CD14-positive monocyte (primary cell): ENCODE data around the gene ANKRD55. TPM values are rescaled to one million over a fixed set of nuclear protein-coding genes. Genes with fewer than 3 reads are reported as not detected.

Source experiments
- DNase-seq, 3 donors: peaks; one replicate each; pipeline ENCODE4 v3.0.0-alpha.2; 2011 to 2022
- H2AFZ ChIP-seq: 2 replicates; pipeline ENCODE4 v1.6.0; 2012; ENCODE audit warnings: mild to moderate bottlenecking, low read depth, low read length, inconsistent platforms; ENCODE audit not compliant: insufficient read depth, poor library complexity, severe bottlenecking
- H3K27ac ChIP-seq, 2 donors: 1 replicate in 1 of 2; 2 replicates in 1 of 2; pipeline ENCODE4 v1.5.1; 2012 to 2013; ENCODE audit warnings: low read length in 2 of 2, control low read depth in 1 of 2, inconsistent platforms in 1 of 2, low read depth in 1 of 2, mild to moderate bottlenecking in 1 of 2
- H3K27me3 ChIP-seq, 2 donors: one replicate each; pipeline versions ENCODE4 v1.6.0 to v1.6.1; 2011 to 2013; ENCODE audit warnings: low read length in 2 of 2; ENCODE audit not compliant: control insufficient read depth in 2 of 2, insufficient read depth in 2 of 2
- H3K36me3 ChIP-seq, 2 donors: replicated peaks in 1 of 2; 1 replicate in 1 of 2; 2 replicates in 1 of 2; pipeline versions ENCODE4 v1.5.1 to v1.6.1; 2012 to 2013; ENCODE audit warnings: low read length in 2 of 2, control low read depth in 1 of 2, inconsistent platforms in 1 of 2, mild to moderate bottlenecking in 1 of 2; ENCODE audit not compliant: insufficient read depth in 2 of 2, control insufficient read depth in 1 of 2
- H3K4me1 ChIP-seq, 2 donors: 1 replicate in 1 of 2; 2 replicates in 1 of 2; pipeline versions ENCODE4 v1.5.1 to v1.6.1; 2012 to 2013; ENCODE audit warnings: low read length in 2 of 2, control low read depth in 1 of 2, inconsistent platforms in 1 of 2, mild to moderate bottlenecking in 1 of 2, moderate library complexity in 1 of 2; ENCODE audit not compliant: insufficient read depth in 2 of 2, control insufficient read depth in 1 of 2
- H3K4me2 ChIP-seq: replicated peaks from 2 replicates; pipeline ENCODE3; 2012; ENCODE audit warnings: low read length, moderate library complexity, mild to moderate bottlenecking; ENCODE audit not compliant: poor library complexity, severe bottlenecking; ENCODE audit errors: extremely low read depth
- H3K4me3 ChIP-seq, 3 experiments: fragments of 200-600 bp in 1 of 3; sonication (generic) in 1 of 3; replicated peaks in 1 of 3; 1 replicate in 2 of 3; 2 replicates in 1 of 3; pipeline ENCODE4 v1.5.1; 2011 to 2013; ENCODE audit warnings: low read length in 3 of 3, mild to moderate bottlenecking in 3 of 3, control low read depth in 2 of 3, low read depth in 2 of 3, inconsistent platforms in 1 of 3, moderate library complexity in 1 of 3
- H3K79me2 ChIP-seq: 2 replicates; pipeline ENCODE4 v1.6.0; 2012; ENCODE audit warnings: mild to moderate bottlenecking, control low read depth, inconsistent platforms, low read length, moderate library complexity; ENCODE audit not compliant: insufficient read depth
- H3K9ac ChIP-seq: 2 replicates; pipeline ENCODE4 v1.6.0; 2017; ENCODE audit warnings: low read length, mild to moderate bottlenecking; ENCODE audit not compliant: insufficient read depth, poor library complexity, severe bottlenecking
- H3K9me3 ChIP-seq, 2 donors: replicated peaks in 1 of 2; 1 replicate in 1 of 2; 2 replicates in 1 of 2; pipeline versions ENCODE4 v1.5.1 to v1.6.1; 2012 to 2013; ENCODE audit warnings: low read length in 2 of 2, control low read depth in 1 of 2; ENCODE audit not compliant: control insufficient read depth in 1 of 2, insufficient read depth in 1 of 2
- H4K20me1 ChIP-seq: 2 replicates; pipeline ENCODE4 v1.6.0; 2012; ENCODE audit warnings: mild to moderate bottlenecking, low read length, control low read depth, moderate library complexity; ENCODE audit not compliant: insufficient read depth
- H3K27ac Mint-ChIP-seq, 7 donors: one replicate each; pipeline ENCODE4 v1.8.0; 2020; ENCODE audit warnings: mild to moderate bottlenecking in 7 of 7, mixed read lengths in 7 of 7, moderate library complexity in 6 of 7, inconsistent platforms in 2 of 7
- H3K27me3 Mint-ChIP-seq, 3 donors: one replicate each; pipeline ENCODE4 v1.8.0; 2021 to 2022; ENCODE audit warnings: low read depth in 3 of 3, mild to moderate bottlenecking in 3 of 3, mixed read lengths in 3 of 3, moderate library complexity in 3 of 3, inconsistent platforms in 1 of 3
- H3K36me3 Mint-ChIP-seq, 2 donors: one replicate each; pipeline ENCODE4 v1.8.0; 2020; ENCODE audit warnings: mixed read lengths in 2 of 2, inconsistent platforms in 1 of 2, mild to moderate bottlenecking in 1 of 2
- H3K4me1 Mint-ChIP-seq: one replicate; pipeline ENCODE4 v1.8.0; 2020; ENCODE audit warnings: mild to moderate bottlenecking, mixed read lengths
- H3K4me3 Mint-ChIP-seq, 2 donors: one replicate each; pipeline ENCODE4 v1.8.0; 2020; ENCODE audit warnings: mild to moderate bottlenecking in 2 of 2, mixed read lengths in 2 of 2, moderate library complexity in 1 of 2
- H3K9me3 Mint-ChIP-seq, 7 donors: one replicate each; pipeline ENCODE4 v1.8.0; 2020 to 2022; ENCODE audit warnings: mixed read lengths in 7 of 7, mild to moderate bottlenecking in 6 of 7, moderate library complexity in 6 of 7, inconsistent platforms in 2 of 7
- WGBS: methylation state at CpG from one replicate; pipeline ENCODE4 v1.1.5; 2013; ENCODE audit warnings: missing lambda C conversion rate; ENCODE audit not compliant: insufficient coverage; 5-methylcytosine and 5-hydroxymethylcytosine counted together
- intact Hi-C, 2 donors: fragments of 100-400 bp; cut with micrococcal nuclease; formaldehyde crosslinking; loops; one replicate each; pipeline versions ENCODE4 v1.15.0 to v1.15.1; 2023
- polyA plus RNA-seq, 3 donors: library from polyadenylated mRNA; depleted of rRNA in 1 of 3; unstranded in 2 of 3; stranded (reverse) in 1 of 3; fragments of 300-500 nt in 2 of 3; fragments of >200 nt in 1 of 3; fragmentation: Illumina TruSeq in 2 of 3; gene quantifications; 1 replicate in 2 of 3; 2 replicates in 1 of 3; pipeline ENCODE4 v1.2.3, GENCODE V29; 2012 to 2021
- TF ChIP-seq, protein P1 (sequence below): fragments of 200-600 bp; IDR thresholded peaks from one replicate; pipeline ENCODE4 v1.8.0; 2022; ENCODE audit warnings: antibody characterized with exemption, mild to moderate bottlenecking

The ANKRD55 gene
- polyA plus RNA-seq, 3 donors, result 0.20 to 0.55 (median 0.28) TPM

- H3K36me3 ChIP-seq, result no peaks in the 10 kb centered on the region
- peak overlapping the region; percentile 42 for H2AFZ ChIP-seq
- no peak overlapping the region for H3K4me2 ChIP-seq
- intact Hi-C loops, result loop anchor here in 1 of 2 donors (10.0 kb wide), 2 partner anchors 344 to 386 kb away; no protein-coding TSS in a partner anchor
- H3K27ac Mint-ChIP-seq, result no peak overlapping the region
- H3K36me3 Mint-ChIP-seq, result no peaks in the 10 kb centered on the region
- peaks cover 4% of the 10 kb centered on the region for H3K4me1 Mint-ChIP-seq
- H3K9me3 Mint-ChIP-seq, result peaks cover 1 to 4% (median 3%) of the 10 kb centered on the region in 7 donors
- H3K4me3 ChIP-seq, result no peak overlapping the region
- H3K79me2 ChIP-seq, result no peaks in the 10 kb centered on the region
- no peak for DNase-seq
- no peak overlapping the region for H3K4me3 Mint-ChIP-seq
- peaks cover 10 to 13% of the 10 kb centered on the region in 2 donors for H3K9me3 ChIP-seq
- no peaks in the 10 kb centered on the region for H4K20me1 ChIP-seq
- no peaks in the 10 kb centered on the region for H3K27me3 ChIP-seq
- H3K4me1 ChIP-seq, result no peaks in the 10 kb centered on the region
- no peak overlapping the region for H3K9ac ChIP-seq
- WGBS, result 87% methylated on average over 5 of the region's 6 CpGs
- TF ChIP-seq, protein P1, sequence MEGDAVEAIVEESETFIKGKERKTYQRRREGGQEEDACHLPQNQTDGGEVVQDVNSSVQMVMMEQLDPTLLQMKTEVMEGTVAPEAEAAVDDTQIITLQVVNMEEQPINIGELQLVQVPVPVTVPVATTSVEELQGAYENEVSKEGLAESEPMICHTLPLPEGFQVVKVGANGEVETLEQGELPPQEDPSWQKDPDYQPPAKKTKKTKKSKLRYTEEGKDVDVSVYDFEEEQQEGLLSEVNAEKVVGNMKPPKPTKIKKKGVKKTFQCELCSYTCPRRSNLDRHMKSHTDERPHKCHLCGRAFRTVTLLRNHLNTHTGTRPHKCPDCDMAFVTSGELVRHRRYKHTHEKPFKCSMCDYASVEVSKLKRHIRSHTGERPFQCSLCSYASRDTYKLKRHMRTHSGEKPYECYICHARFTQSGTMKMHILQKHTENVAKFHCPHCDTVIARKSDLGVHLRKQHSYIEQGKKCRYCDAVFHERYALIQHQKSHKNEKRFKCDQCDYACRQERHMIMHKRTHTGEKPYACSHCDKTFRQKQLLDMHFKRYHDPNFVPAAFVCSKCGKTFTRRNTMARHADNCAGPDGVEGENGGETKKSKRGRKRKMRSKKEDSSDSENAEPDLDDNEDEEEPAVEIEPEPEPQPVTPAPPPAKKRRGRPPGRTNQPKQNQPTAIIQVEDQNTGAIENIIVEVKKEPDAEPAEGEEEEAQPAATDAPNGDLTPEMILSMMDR, result no peak
- H3K27me3 Mint-ChIP-seq, result peaks cover 0 to 2% (median 0%) of the 10 kb centered on the region in 3 donors
- no peak overlapping the region for H3K27ac ChIP-seq
These were observed 46.2 kb upstream of the ANKRD55 start for GRCh38 chr5:56279291-56279690.

- Histone ChIP-seq H3K9ac (no peak overlapping the region), H3K4me1 (no peaks in the 10 kb centered on the region), H3K27ac (no peak overlapping the region), H4K20me1 (no peaks in the 10 kb centered on the region), H3K9me3 (peaks cover 10 to 12% of the 10 kb centered on the region in 2 donors), H3K4me2 (no peak overlapping the region), H3K36me3 (no peaks in the 10 kb centered on the region), H3K4me3 (no peak overlapping the region), H3K27me3 (no peaks in the 10 kb centered on the region), H2AFZ (no peak overlapping the region), H3K79me2 (no peaks in the 10 kb centered on the region)
- WGBS, result 98% methylated on average over 5 of the region's 7 CpGs
- Mint-ChIP-seq H3K27me3 (peaks cover 0 to 2% (median 0%) of the 10 kb centered on the region in 3 donors), H3K9me3 (no peaks in the 10 kb centered on the region), H3K36me3 (no peaks in the 10 kb centered on the region), H3K27ac (no peak overlapping the region), H3K4me3 (no peak overlapping the region), H3K4me1 (peaks cover 6% of the 10 kb centered on the region)
- DNase-seq, result no peak
- TF ChIP-seq, protein P1, result no peak
- intact Hi-C loops, result loop anchor here in 1 of 2 donors (10.0 kb wide), 2 partner anchors 344 to 386 kb away; no protein-coding TSS in a partner anchor
These were observed 45.2 kb upstream of the ANKRD55 start for GRCh38 chr5:56278335-56278753.
